SK-N-SH (cell line): ENCODE data around the gene IAPP. TPM values are rescaled to one million over a fixed set of nuclear protein-coding genes. Genes with fewer than 3 reads are reported as not detected.

ENCODE experiments used
- CTCF ChIA-PET: fragments of 300-600, 350-600 bp; formaldehyde crosslinking; extraction: SDS; loops from one replicate; lab custom pipeline; 2021; lab: Yijun Ruan, JAX
- POLR2A ChIA-PET: fragments of 350-600 bp; sonication (Branson Sonifier 250); formaldehyde crosslinking; extraction: SDS; loops from one replicate; lab custom pipeline; 2020; ENCODE audit warnings: antibody characterized with exemption, inconsistent platforms; lab: Yijun Ruan, JAX
- DNase-seq: peaks from one replicate; pipeline ENCODE4 v3.0.0; 2012
- H2AFZ ChIP-seq: fragments of 200-600 bp; sonication (generic); 2 replicates; pipeline ENCODE4 v1.8.1; 2016; ENCODE audit warnings: antibody characterized with exemption, mild to moderate bottlenecking, low read depth
- H3F3A ChIP-seq: fragments of 200-600 bp; sonication (generic); replicated peaks from 2 replicates; pipeline ENCODE3; 2016; ENCODE audit warnings: antibody characterized with exemption, mild to moderate bottlenecking; ENCODE audit not compliant: insufficient read depth
- H3K27ac ChIP-seq, 2 experiments: fragments of 200-500 bp in 1 of 2; fragments of 200-600 bp in 1 of 2; sonication (Bioruptor generic) in 1 of 2; sonication (generic), shearing (Covaris generic) in 1 of 2; 2 replicates each; pipeline versions ENCODE4 v1.5.1 to v1.6.1; 2014 to 2016; ENCODE audit warnings: low read depth in 2 of 2, inconsistent platforms in 1 of 2, low read length in 1 of 2, mild to moderate bottlenecking in 1 of 2, mixed read lengths in 1 of 2
- H3K27me3 ChIP-seq: fragments of 200-600 bp; sonication (generic), shearing (Covaris generic); 2 replicates; pipeline ENCODE4 v1.6.1; 2016; ENCODE audit warnings: mixed run types; ENCODE audit not compliant: insufficient read depth
- H3K36me3 ChIP-seq, 2 experiments: fragments of 200-500 bp in 1 of 2; fragments of 200-600 bp in 1 of 2; sonication (Bioruptor generic) in 1 of 2; sonication (generic) in 1 of 2; replicated peaks in 1 of 2; 2 replicates each; pipeline versions ENCODE3 to v1.5.1; 2014 to 2016; ENCODE audit warnings: low read length in 1 of 2, mild to moderate bottlenecking in 1 of 2; ENCODE audit not compliant: insufficient read depth in 2 of 2, control insufficient read depth in 1 of 2
- H3K4me1 ChIP-seq, 2 experiments: fragments of 200-500 bp in 1 of 2; fragments of 200-600 bp in 1 of 2; sonication (Bioruptor generic) in 1 of 2; sonication (generic), shearing (Covaris generic) in 1 of 2; 2 replicates each; pipeline versions ENCODE4 v1.5.1 to v1.6.1; 2014 to 2016; ENCODE audit warnings: low read depth in 1 of 2, low read length in 1 of 2, mixed run types in 1 of 2; ENCODE audit not compliant: insufficient read depth in 2 of 2, control insufficient read depth in 1 of 2
- H3K4me2 ChIP-seq: fragments of 200-600 bp; sonication (generic), shearing (Covaris generic); 2 replicates; pipeline ENCODE4 v1.6.1; 2017; ENCODE audit warnings: mixed run types
- H3K4me3 ChIP-seq, 2 experiments: fragments of 200-500 bp in 1 of 2; fragments of 200-600 bp in 1 of 2; sonication (Bioruptor generic) in 1 of 2; sonication (generic), shearing (Covaris generic) in 1 of 2; 2 replicates each; pipeline versions ENCODE4 v1.5.1 to v1.8.1; 2014 to 2016; ENCODE audit warnings: low read depth in 2 of 2, inconsistent platforms in 1 of 2, low read length in 1 of 2, mild to moderate bottlenecking in 1 of 2, mixed read lengths in 1 of 2, moderate library complexity in 1 of 2
- H3K79me2 ChIP-seq: fragments of 200-600 bp; sonication (generic); 2 replicates; pipeline ENCODE4 v1.8.1; 2017; ENCODE audit warnings: mild to moderate bottlenecking; ENCODE audit not compliant: insufficient read depth
- H3K9ac ChIP-seq: fragments of 200-600 bp; sonication (generic); 2 replicates; pipeline ENCODE4 v1.6.1; 2017; ENCODE audit warnings: mixed run types
- H3K9me2 ChIP-seq: fragments of 200-600 bp; sonication (generic); 2 replicates; pipeline ENCODE4 v1.6.1; 2017; ENCODE audit warnings: mixed run types
- H3K9me3 ChIP-seq: fragments of 200-600 bp; sonication (generic); 2 replicates; pipeline ENCODE4 v1.6.1; 2017; ENCODE audit warnings: mixed run types, mild to moderate bottlenecking, moderate library complexity
- H4K20me1 ChIP-seq: fragments of 200-600 bp; sonication (generic); 2 replicates; pipeline ENCODE4 v1.6.1; 2017; ENCODE audit warnings: mild to moderate bottlenecking, mixed run types; ENCODE audit not compliant: insufficient read depth
- CHD2 ChIP-seq: fragments of 150-350 bp; IDR thresholded peaks from 2 replicates; pipeline ENCODE4 v1.6.1; 2018; ENCODE audit warnings: low read length; ENCODE audit not compliant: partially characterized antibody
- ELF1 ChIP-seq: IDR thresholded peaks from 2 replicates; pipeline ENCODE4 v1.4.0; 2012
- EZH2phosphoT487 ChIP-seq: fragments of 200-600 bp; sonication (generic); IDR thresholded peaks from 2 replicates; pipeline ENCODE4 v1.6.1; 2017; ENCODE audit warnings: low read depth, mixed run types, mild to moderate bottlenecking, antibody characterized with exemption, moderate library complexity, borderline replicate concordance
- FOSL2 ChIP-seq: IDR thresholded peaks from 2 replicates; pipeline ENCODE4 v1.4.0; 2012; ENCODE audit warnings: low read depth, mild to moderate bottlenecking, moderate library complexity, borderline replicate concordance
- GABPA ChIP-seq: IDR thresholded peaks from 2 replicates; pipeline ENCODE4 v1.4.0; 2012; ENCODE audit warnings: low read depth, mild to moderate bottlenecking
- IRF3 ChIP-seq: fragments of 150-350 bp; IDR thresholded peaks from 2 replicates; pipeline ENCODE4 v1.6.1; 2016; ENCODE audit warnings: mild to moderate bottlenecking, low read depth, low read length
- JUND ChIP-seq: IDR thresholded peaks from 2 replicates; pipeline ENCODE4 v1.4.0; 2012
- MAX ChIP-seq: IDR thresholded peaks from 2 replicates; pipeline ENCODE4 v1.4.0; 2012; ENCODE audit warnings: low read depth
- MXI1 ChIP-seq: IDR thresholded peaks from 2 replicates; pipeline ENCODE4 v1.6.1; 2012; ENCODE audit warnings: mild to moderate bottlenecking, low read depth, low read length, improper control_type of control experiment
- RCOR1 ChIP-seq: fragments of 150-350 bp; IDR thresholded peaks from 2 replicates; pipeline ENCODE4 v1.6.1; 2017; ENCODE audit warnings: antibody characterized with exemption, low read length
- REST ChIP-seq: IDR thresholded peaks from 2 replicates; pipeline ENCODE4 v1.6.1; 2012; ENCODE audit warnings: mild to moderate bottlenecking, low read depth, low read length, moderate library complexity
- RXRA ChIP-seq: IDR thresholded peaks from 2 replicates; pipeline ENCODE4 v1.4.0; 2012; ENCODE audit warnings: low read depth, mild to moderate bottlenecking, borderline replicate concordance
- SMC3 ChIP-seq: IDR thresholded peaks from 2 replicates; pipeline ENCODE4 v1.6.1; 2012; ENCODE audit warnings: low read depth, low read length, improper control_type of control experiment
- TCF12 ChIP-seq: IDR thresholded peaks from 2 replicates; pipeline ENCODE4 v1.4.0; 2012
- TEAD4 ChIP-seq: IDR thresholded peaks from 2 replicates; pipeline ENCODE4 v1.4.0; 2012; ENCODE audit warnings: mild to moderate bottlenecking, borderline replicate concordance; ENCODE audit not compliant: insufficient read depth
- USF2 ChIP-seq: fragments of 150-350 bp; IDR thresholded peaks from 2 replicates; pipeline ENCODE4 v1.6.1; 2017; ENCODE audit warnings: antibody characterized with exemption, low read length, low read depth, borderline replicate concordance
- YY1 ChIP-seq: IDR thresholded peaks from 2 replicates; pipeline ENCODE4 v1.4.0; 2012; ENCODE audit warnings: low read depth, mild to moderate bottlenecking
- ZBTB33 ChIP-seq: IDR thresholded peaks from 2 replicates; pipeline ENCODE4 v1.4.0; 2012; ENCODE audit warnings: low read depth, borderline replicate concordance
- WGBS: methylation state at CpG from one replicate; pipeline ENCODE4 v1.1.6; 2017; ENCODE audit warnings: low lambda C conversion rate; 5-methylcytosine and 5-hydroxymethylcytosine counted together
- polyA plus RNA-seq, 3 experiments: library from polyadenylated mRNA; depleted of rRNA; stranded (reverse); fragments of >200 nt; gene quantifications; 2 replicates each; pipeline ENCODE4 v1.2.3, GENCODE V29; 2012

IAPP gene
- polyA plus RNA-seq, 1 of the 3 experiments (the other 2 are of a cell fraction): not detected

- no peak overlapping the region for H2AFZ ChIP-seq
- H3K79me2 ChIP-seq: no peaks in the 10 kb centered on the region
- H3K9me3 ChIP-seq: no peaks in the 10 kb centered on the region
- ChIA-PET POLR2A (no interaction called here), CTCF (no interaction called here)
- H3K27me3 ChIP-seq: no peaks in the 10 kb centered on the region
- no peaks in the 10 kb centered on the region for H4K20me1 ChIP-seq
- WGBS: 3% methylated on average over 1 of the region's 1 CpG
- TF ChIP-seq ELF1 (no peak), EZH2phosphoT487 (no peak), TCF12 (no peak), ZBTB33 (no peak), RCOR1 (no peak), YY1 (no peak), JUND (no peak), CHD2 (no peak), FOSL2 (no peak), USF2 (no peak), SMC3 (no peak), GABPA (no peak), MAX (no peak), MXI1 (no peak), RXRA (no peak), TEAD4 (no peak), REST (no peak), IRF3 (no peak)
- no peaks in the 10 kb centered on the region for H3K36me3 ChIP-seq
- no peak overlapping the region for H3K27ac ChIP-seq
- no peaks in the 10 kb centered on the region for H3K4me1 ChIP-seq
- no peak overlapping the region for H3K4me2 ChIP-seq
- no peak for DNase-seq
- no peak overlapping the region for H3K4me3 ChIP-seq
- no peak overlapping the region for H3K9ac ChIP-seq
- no peaks in the 10 kb centered on the region for H3F3A ChIP-seq
- H3K9me2 ChIP-seq: no peaks in the 10 kb centered on the region
Observed at GRCh38 chr12:21324551-21324950, 48.2 kb upstream of the IAPP start.
